ENCODE results near the gene EXOSC1.

Gene EXOSC1

GRCh38 chr10:97399843-97400545 is 45.8 kb downstream of the EXOSC1 start:
- peak overlapping the region; percentile 71 for H3K27ac ChIP-seq
- no peak for TF ChIP-seq CTCF (conservative IDR thresholded peaks at IDR 0.05)
- TF ChIP-seq ZFX (IDR thresholded peaks at IDR 0.05): no peak

GRCh38 chr10:97396056-97396455 is 49.8 kb downstream of the EXOSC1 start:
- no peak overlapping the region for H3K27ac ChIP-seq
- no peak for TF ChIP-seq CTCF (conservative IDR thresholded peaks at IDR 0.05)
- no peak for TF ChIP-seq ZFX (IDR thresholded peaks at IDR 0.05)

- TF ChIP-seq ZFX (IDR thresholded peaks at IDR 0.05): no peak
- no peak for TF ChIP-seq CTCF (conservative IDR thresholded peaks at IDR 0.05)
- H3K27ac ChIP-seq: no peak overlapping the region
These were observed 52.7 kb downstream of the EXOSC1 start for GRCh38 chr10:97393034-97393573.

GRCh38 chr10:97390091-97390490 is 55.7 kb downstream of the EXOSC1 start:
- no peak overlapping the region for H3K27ac ChIP-seq
- TF ChIP-seq ZFX (IDR thresholded peaks at IDR 0.05) (no peak), CTCF (conservative IDR thresholded peaks at IDR 0.05) (no peak)

- no peak overlapping the region for H3K27ac ChIP-seq
- TF ChIP-seq CTCF (conservative IDR thresholded peaks at IDR 0.05) (no peak), ZFX (IDR thresholded peaks at IDR 0.05) (no peak)
These were observed 57.7 kb downstream of the EXOSC1 start for GRCh38 chr10:97388152-97388551.

Data from C4-2B (cell line).